Thoracic aorta (tissue), 2 donors: ENCODE measurements around the gene PLCH1. TPM values are rescaled to one million over a fixed set of nuclear protein-coding genes. Genes with fewer than 3 reads are reported as not detected.
"Not testable (repeated sequence)": the region's sequence is repeated elsewhere in the genome, so short reads cannot be mapped to it uniquely, and the experiment has no call there.

Experiments
- ATAC-seq: fragments of 150-250 bp; one replicate; pipeline ENCODE4 v1.8.0; 2017; ENCODE audit warnings: low read depth; ENCODE audit not compliant: insufficient number of reproducible peaks, low FRiP score
- DNase-seq: peaks from one replicate; pipeline ENCODE4 v3.0.0-alpha.2; 2020; ENCODE audit warnings: low spot score
- H3K27ac ChIP-seq, 2 donors: fragments of 200-600 bp; sonication (generic); 1 replicate in 1 of 2; 2 replicates in 1 of 2; pipeline ENCODE4 v1.5.1; 2016; ENCODE audit warnings: mild to moderate bottlenecking in 2 of 2, moderate library complexity in 2 of 2
- H3K27me3 ChIP-seq: fragments of 200-600 bp; sonication (generic); replicated peaks from 2 replicates; pipeline ENCODE4 v1.6.0; 2016; ENCODE audit warnings: mild to moderate bottlenecking; ENCODE audit not compliant: insufficient read depth
- H3K36me3 ChIP-seq: fragments of 200-600 bp; sonication (generic); one replicate; pipeline ENCODE4 v1.5.1; 2016
- H3K4me1 ChIP-seq, 2 donors: fragments of 200-600 bp; sonication (generic); 1 replicate in 1 of 2; 2 replicates in 1 of 2; pipeline versions ENCODE4 v1.5.1 to v1.6.0; 2016; ENCODE audit warnings: low read depth in 2 of 2, mild to moderate bottlenecking in 1 of 2; ENCODE audit not compliant: control insufficient read depth in 1 of 2
- H3K4me3 ChIP-seq: fragments of 200-600 bp; sonication (generic); 2 replicates; pipeline ENCODE4 v1.5.1; 2016; ENCODE audit warnings: mild to moderate bottlenecking
- H3K9me3 ChIP-seq: fragments of 200-600 bp; sonication (generic); 2 replicates; pipeline ENCODE4 v1.5.1; 2016
- total RNA-seq, 2 donors: library from RNA; depleted of rRNA; stranded (reverse); fragments of >200 nt; gene quantifications; one replicate each; pipeline versions ENCODE4 v1.1.0 to v1.2.3, GENCODE V29; 2016
- TF ChIP-seq, protein P1 (sequence below): fragments of 200-600 bp; sonication (generic); IDR thresholded peaks from one replicate; pipeline ENCODE4 v1.5.1; 2019; ENCODE audit warnings: antibody characterized with exemption

The PLCH1 gene
- total RNA-seq, 2 donors from 2014 or later = 0.28 TPM; not detected in 1

- no peak for DNase-seq
- no peak overlapping the region for H3K4me3 ChIP-seq
- TF ChIP-seq, protein P1, sequence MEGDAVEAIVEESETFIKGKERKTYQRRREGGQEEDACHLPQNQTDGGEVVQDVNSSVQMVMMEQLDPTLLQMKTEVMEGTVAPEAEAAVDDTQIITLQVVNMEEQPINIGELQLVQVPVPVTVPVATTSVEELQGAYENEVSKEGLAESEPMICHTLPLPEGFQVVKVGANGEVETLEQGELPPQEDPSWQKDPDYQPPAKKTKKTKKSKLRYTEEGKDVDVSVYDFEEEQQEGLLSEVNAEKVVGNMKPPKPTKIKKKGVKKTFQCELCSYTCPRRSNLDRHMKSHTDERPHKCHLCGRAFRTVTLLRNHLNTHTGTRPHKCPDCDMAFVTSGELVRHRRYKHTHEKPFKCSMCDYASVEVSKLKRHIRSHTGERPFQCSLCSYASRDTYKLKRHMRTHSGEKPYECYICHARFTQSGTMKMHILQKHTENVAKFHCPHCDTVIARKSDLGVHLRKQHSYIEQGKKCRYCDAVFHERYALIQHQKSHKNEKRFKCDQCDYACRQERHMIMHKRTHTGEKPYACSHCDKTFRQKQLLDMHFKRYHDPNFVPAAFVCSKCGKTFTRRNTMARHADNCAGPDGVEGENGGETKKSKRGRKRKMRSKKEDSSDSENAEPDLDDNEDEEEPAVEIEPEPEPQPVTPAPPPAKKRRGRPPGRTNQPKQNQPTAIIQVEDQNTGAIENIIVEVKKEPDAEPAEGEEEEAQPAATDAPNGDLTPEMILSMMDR = no peak
- no peak for ATAC-seq
- H3K4me1 ChIP-seq = no peaks in the 10 kb centered on the region
- H3K27ac ChIP-seq = no peak overlapping the region
- H3K27me3 ChIP-seq = no peaks in the 10 kb centered on the region
- no peaks in the 10 kb centered on the region for H3K9me3 ChIP-seq
- no peaks in the 10 kb centered on the region for H3K36me3 ChIP-seq
These were observed 98.7 kb downstream of the PLCH1 start for GRCh38 chr3:155646128-155646527.

GRCh38 chr3:155643581-155644165 lies 101.2 kb downstream of the PLCH1 start:
- H3K27me3 ChIP-seq = no peaks in the 10 kb centered on the region
- H3K36me3 ChIP-seq = no peaks in the 10 kb centered on the region
- no peak overlapping the region for H3K27ac ChIP-seq
- no peaks in the 10 kb centered on the region for H3K4me1 ChIP-seq
- TF ChIP-seq, protein P1 = no peak
- H3K4me3 ChIP-seq = no peak overlapping the region
- DNase-seq (no peak), ATAC-seq (no peak)
- H3K9me3 ChIP-seq = no peaks in the 10 kb centered on the region

GRCh38 chr3:155641956-155642355 lies 102.9 kb downstream of the PLCH1 start:
- no peaks in the 10 kb centered on the region for H3K9me3 ChIP-seq

DNA sequence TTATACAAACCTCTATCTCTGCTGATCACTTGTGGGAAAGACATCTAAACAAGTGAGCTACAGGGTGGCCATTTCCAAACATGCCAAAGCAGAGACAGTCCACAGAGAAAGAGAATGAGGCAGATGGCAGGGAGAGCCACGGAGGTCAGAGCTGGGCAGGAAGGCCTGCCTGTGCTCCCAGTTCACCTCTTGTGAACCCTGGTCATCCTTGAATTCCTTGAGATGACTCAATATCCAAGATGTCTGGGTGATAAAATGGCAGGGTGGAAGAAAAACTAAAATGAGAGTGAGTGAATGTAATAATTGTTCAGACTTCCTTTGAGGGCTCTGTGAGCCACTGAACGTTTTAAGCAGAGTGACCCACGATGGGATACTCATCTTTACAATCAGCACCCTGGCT lies 104.8 kb downstream of the PLCH1 start:
- TF ChIP-seq, protein P1 = no peak
- Histone ChIP-seq H3K27ac (no peak overlapping the region), H3K4me3 (no peak overlapping the region), H3K36me3 (no peaks in the 10 kb centered on the region), H3K9me3 (no peaks in the 10 kb centered on the region), H3K4me1 (no peaks in the 10 kb centered on the region), H3K27me3 (no peaks in the 10 kb centered on the region)
- no peak for DNase-seq
- no peak for ATAC-seq

More at GRCh38 chr3:155641956-155642355, 102.9 kb downstream of the PLCH1 start:
- no peak overlapping the region for H3K4me3 ChIP-seq
- no peak for DNase-seq
- H3K27me3 ChIP-seq = no peaks in the 10 kb centered on the region
- H3K4me1 ChIP-seq = no peaks in the 10 kb centered on the region
- TF ChIP-seq, protein P1 = no peak
- no peak for ATAC-seq
- H3K36me3 ChIP-seq = no peaks in the 10 kb centered on the region
- H3K27ac ChIP-seq = no peak overlapping the region

DNA sequence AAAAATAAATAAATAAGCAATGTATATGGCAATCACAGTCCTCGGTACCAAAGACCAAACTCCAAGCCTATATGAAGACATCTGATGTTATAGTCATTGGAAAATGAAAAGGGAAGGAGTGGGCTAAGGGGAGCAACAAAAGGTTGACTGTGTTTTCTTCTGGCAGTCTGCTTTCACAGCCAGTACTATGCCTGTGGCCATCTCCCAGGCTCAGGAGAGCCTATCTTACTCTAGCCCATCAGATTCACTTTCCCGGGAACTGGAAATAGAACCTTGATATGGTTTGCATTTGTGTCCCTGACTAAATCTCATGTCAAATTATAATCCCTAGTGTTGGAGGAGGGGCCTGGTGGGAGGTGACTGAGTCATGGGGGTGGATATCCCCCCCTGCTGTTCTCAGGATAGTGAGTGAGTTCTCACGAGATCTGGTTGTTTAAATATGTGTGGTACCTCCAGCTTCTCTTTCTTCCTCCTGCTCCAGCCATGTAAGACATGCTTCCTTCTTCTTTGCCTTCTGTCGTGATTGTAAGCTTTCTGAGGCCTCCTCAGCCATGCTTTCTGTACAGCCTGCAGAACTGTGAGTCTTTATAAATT lies 105.3 kb downstream of the PLCH1 start:
- DNase-seq = no peak
- Histone ChIP-seq H3K27me3 (no peaks in the 10 kb centered on the region), H3K36me3 (no peaks in the 10 kb centered on the region), H3K4me1 (no peaks in the 10 kb centered on the region), H3K27ac (no peak overlapping the region), H3K4me3 (no peak overlapping the region), H3K9me3 (no peaks in the 10 kb centered on the region)
- TF ChIP-seq, protein P1 = no peak
- no peak for ATAC-seq

- not testable (repeated sequence) for H3K27ac ChIP-seq, H3K9me3 ChIP-seq, H3K4me3 ChIP-seq, ATAC-seq, DNase-seq, H3K27me3 ChIP-seq, H3K4me1 ChIP-seq, H3K36me3 ChIP-seq
These were observed 106.4 kb downstream of the PLCH1 start for GRCh38 chr3:155638461-155638860.
